ENCODE measurements around the gene HBQ1.

HBQ1 gene

GRCh38 chr16:180101-180675 lies at the start of gene HBQ1:
TSS of gene HBQ1 (plus strand) at chr16:180459. CDS start at chr16:180487, 28 bp downstream.
- Histone ChIP-seq H3K36me3 (ENCODE audit: control insufficient read depth, low read depth, low read length) (peaks cover 3% of the 10 kb centered on the region), H3K9ac (ENCODE audit: low read length) (no peak within 1 kb of the TSS), H3K4me3 (ENCODE audit: low read length) (peak within 1 kb of the TSS; percentile 13), H3K27ac (ENCODE audit: low read length) (no peak within 1 kb of the TSS), H3K4me1 (ENCODE audit: control insufficient read depth, low read depth, low read length) (no peaks in the 10 kb centered on the region), H3K27me3 (ENCODE audit: control insufficient read depth, insufficient read depth, low read length) (peaks cover 56% of the 10 kb centered on the region), H3K9me3 (ENCODE audit: control insufficient read depth, low read depth, low read length) (no peaks in the 10 kb centered on the region)

- Histone ChIP-seq H3K9me3 (ENCODE audit: control insufficient read depth, low read depth, low read length) (no peaks in the 10 kb centered on the region), H3K4me1 (ENCODE audit: control insufficient read depth, low read depth, low read length) (no peaks in the 10 kb centered on the region), H3K36me3 (ENCODE audit: control insufficient read depth, low read depth, low read length) (no peaks in the 10 kb centered on the region), H3K27me3 (ENCODE audit: control insufficient read depth, insufficient read depth, low read length) (no peaks in the 10 kb centered on the region), H3K9ac (ENCODE audit: low read length) (no peak overlapping the region), H3K27ac (ENCODE audit: low read length) (no peak overlapping the region), H3K4me3 (ENCODE audit: low read length) (no peak overlapping the region)
These were observed 49.6 kb upstream of the HBQ1 start for GRCh38 chr16:130533-131173.

- no peaks in the 10 kb centered on the region for H3K27me3 ChIP-seq (ENCODE audit: control insufficient read depth, insufficient read depth, low read length)
- no peak overlapping the region for H3K4me3 ChIP-seq (ENCODE audit: low read length)
- H3K9me3 ChIP-seq (ENCODE audit: control insufficient read depth, low read depth, low read length), result no peaks in the 10 kb centered on the region
- H3K27ac ChIP-seq (ENCODE audit: low read length), result no peak overlapping the region
- H3K9ac ChIP-seq (ENCODE audit: low read length), result no peak overlapping the region
- H3K4me1 ChIP-seq (ENCODE audit: control insufficient read depth, low read depth, low read length), result no peaks in the 10 kb centered on the region
- H3K36me3 ChIP-seq (ENCODE audit: control insufficient read depth, low read depth, low read length), result no peaks in the 10 kb centered on the region
These were observed 48.1 kb upstream of the HBQ1 start for GRCh38 chr16:132120-132519.

- no peaks in the 10 kb centered on the region for H3K4me1 ChIP-seq (ENCODE audit: control insufficient read depth, low read depth, low read length)
- H3K27ac ChIP-seq (ENCODE audit: low read length), result no peak overlapping the region
- H3K9ac ChIP-seq (ENCODE audit: low read length), result no peak overlapping the region
- H3K4me3 ChIP-seq (ENCODE audit: low read length), result no peak overlapping the region
- H3K9me3 ChIP-seq (ENCODE audit: control insufficient read depth, low read depth, low read length), result no peaks in the 10 kb centered on the region
- H3K36me3 ChIP-seq (ENCODE audit: control insufficient read depth, low read depth, low read length), result no peaks in the 10 kb centered on the region
- no peaks in the 10 kb centered on the region for H3K27me3 ChIP-seq (ENCODE audit: control insufficient read depth, insufficient read depth, low read length)
These were observed 46.5 kb upstream of the HBQ1 start for GRCh38 chr16:133716-134115.

- no peaks in the 10 kb centered on the region for H3K27me3 ChIP-seq (ENCODE audit: control insufficient read depth, insufficient read depth, low read length)
- no peaks in the 10 kb centered on the region for H3K36me3 ChIP-seq (ENCODE audit: control insufficient read depth, low read depth, low read length)
- peak overlapping the region; percentile 45 for H3K27ac ChIP-seq (ENCODE audit: low read length)
- H3K9ac ChIP-seq (ENCODE audit: low read length), result peak overlapping the region; percentile 60
- H3K9me3 ChIP-seq (ENCODE audit: control insufficient read depth, low read depth, low read length), result no peaks in the 10 kb centered on the region
- H3K4me3 ChIP-seq (ENCODE audit: low read length), result peak overlapping the region; percentile 62
- H3K4me1 ChIP-seq (ENCODE audit: control insufficient read depth, low read depth, low read length), result no peaks in the 10 kb centered on the region
These were observed 42.2 kb upstream of the HBQ1 start for GRCh38 chr16:138049-138417.

GRCh38 chr16:140175-140857 lies 39.9 kb upstream of the HBQ1 start:
- Histone ChIP-seq H3K4me1 (ENCODE audit: control insufficient read depth, low read depth, low read length) (no peaks in the 10 kb centered on the region), H3K36me3 (ENCODE audit: control insufficient read depth, low read depth, low read length) (no peaks in the 10 kb centered on the region), H3K27me3 (ENCODE audit: control insufficient read depth, insufficient read depth, low read length) (no peaks in the 10 kb centered on the region), H3K4me3 (ENCODE audit: low read length) (no peak overlapping the region), H3K9me3 (ENCODE audit: control insufficient read depth, low read depth, low read length) (no peaks in the 10 kb centered on the region), H3K27ac (ENCODE audit: low read length) (no peak overlapping the region), H3K9ac (ENCODE audit: low read length) (no peak overlapping the region)

GRCh38 chr16:142405-142967 lies 37.8 kb upstream of the HBQ1 start:
- Histone ChIP-seq H3K9me3 (ENCODE audit: control insufficient read depth, low read depth, low read length) (no peaks in the 10 kb centered on the region), H3K4me3 (ENCODE audit: low read length) (no peak overlapping the region), H3K9ac (ENCODE audit: low read length) (no peak overlapping the region), H3K27ac (ENCODE audit: low read length) (no peak overlapping the region), H3K27me3 (ENCODE audit: control insufficient read depth, insufficient read depth, low read length) (no peaks in the 10 kb centered on the region), H3K36me3 (ENCODE audit: control insufficient read depth, low read depth, low read length) (no peaks in the 10 kb centered on the region), H3K4me1 (ENCODE audit: control insufficient read depth, low read depth, low read length) (no peaks in the 10 kb centered on the region)

GRCh38 chr16:143047-143446 lies 37.2 kb upstream of the HBQ1 start:
- H3K4me1 ChIP-seq (ENCODE audit: control insufficient read depth, low read depth, low read length), result no peaks in the 10 kb centered on the region
- H3K36me3 ChIP-seq (ENCODE audit: control insufficient read depth, low read depth, low read length), result no peaks in the 10 kb centered on the region
- H3K27me3 ChIP-seq (ENCODE audit: control insufficient read depth, insufficient read depth, low read length), result no peaks in the 10 kb centered on the region
- no peaks in the 10 kb centered on the region for H3K9me3 ChIP-seq (ENCODE audit: control insufficient read depth, low read depth, low read length)
- no peak overlapping the region for H3K9ac ChIP-seq (ENCODE audit: low read length)
- no peak overlapping the region for H3K27ac ChIP-seq (ENCODE audit: low read length)
- no peak overlapping the region for H3K4me3 ChIP-seq (ENCODE audit: low read length)

GRCh38 chr16:143456-143855 lies 36.8 kb upstream of the HBQ1 start:
- no peaks in the 10 kb centered on the region for H3K9me3 ChIP-seq (ENCODE audit: control insufficient read depth, low read depth, low read length)
- H3K9ac ChIP-seq (ENCODE audit: low read length), result no peak overlapping the region
- H3K4me1 ChIP-seq (ENCODE audit: control insufficient read depth, low read depth, low read length), result no peaks in the 10 kb centered on the region
- no peak overlapping the region for H3K4me3 ChIP-seq (ENCODE audit: low read length)
- no peaks in the 10 kb centered on the region for H3K36me3 ChIP-seq (ENCODE audit: control insufficient read depth, low read depth, low read length)
- H3K27ac ChIP-seq (ENCODE audit: low read length), result no peak overlapping the region
- H3K27me3 ChIP-seq (ENCODE audit: control insufficient read depth, insufficient read depth, low read length), result no peaks in the 10 kb centered on the region

- H3K27ac ChIP-seq (ENCODE audit: low read length), result no peak overlapping the region
- H3K9me3 ChIP-seq (ENCODE audit: control insufficient read depth, low read depth, low read length), result no peaks in the 10 kb centered on the region
- H3K4me3 ChIP-seq (ENCODE audit: low read length), result no peak overlapping the region
- no peaks in the 10 kb centered on the region for H3K36me3 ChIP-seq (ENCODE audit: control insufficient read depth, low read depth, low read length)
- H3K9ac ChIP-seq (ENCODE audit: low read length), result no peak overlapping the region
- H3K4me1 ChIP-seq (ENCODE audit: control insufficient read depth, low read depth, low read length), result no peaks in the 10 kb centered on the region
- H3K27me3 ChIP-seq (ENCODE audit: control insufficient read depth, insufficient read depth, low read length), result peaks cover 9% of the 10 kb centered on the region
These were observed 35.4 kb upstream of the HBQ1 start for GRCh38 chr16:144797-145252.

- Histone ChIP-seq H3K4me3 (ENCODE audit: low read length) (no peak overlapping the region), H3K4me1 (ENCODE audit: control insufficient read depth, low read depth, low read length) (no peaks in the 10 kb centered on the region), H3K9ac (ENCODE audit: low read length) (no peak overlapping the region), H3K36me3 (ENCODE audit: control insufficient read depth, low read depth, low read length) (no peaks in the 10 kb centered on the region), H3K27me3 (ENCODE audit: control insufficient read depth, insufficient read depth, low read length) (peaks cover 16% of the 10 kb centered on the region), H3K27ac (ENCODE audit: low read length) (no peak overlapping the region), H3K9me3 (ENCODE audit: control insufficient read depth, low read depth, low read length) (no peaks in the 10 kb centered on the region)
These were observed 33.6 kb upstream of the HBQ1 start for GRCh38 chr16:146646-147045.

Data from iPS-18a (cell line).